BLaER1 treated with 17β-estradiol and CSF1 and Interleukin-3, amounts not matched to agents 10 nM and 100 nM (cell line): ENCODE data around the gene CHCHD10.

Source experiments
- H3K27ac ChIP-seq, 11 experiments: shearing (Covaris generic); formaldehyde crosslinking; 2 replicates each; pipeline ENCODE4 v1.8.1; 2022
- H3K27me3 ChIP-seq, 11 experiments: shearing (Covaris generic); formaldehyde crosslinking; 2 replicates each; pipeline ENCODE4 v1.8.1; 2022
- H3K36me3 ChIP-seq, 11 experiments: shearing (Covaris generic); formaldehyde crosslinking; 2 replicates each; pipeline ENCODE4 v1.8.1; 2022
- H3K4me1 ChIP-seq, 10 experiments: shearing (Covaris generic); formaldehyde crosslinking; 2 replicates each; pipeline ENCODE4 v1.8.1; 2022
- H3K4me2 ChIP-seq, 11 experiments: shearing (Covaris generic); formaldehyde crosslinking; 2 replicates each; pipeline ENCODE4 v1.8.1; 2022
- H3K4me3 ChIP-seq, 10 experiments: shearing (Covaris generic); formaldehyde crosslinking; 2 replicates each; pipeline ENCODE4 v1.8.1; 2022
- H3K9ac ChIP-seq, 11 experiments: shearing (Covaris generic); formaldehyde crosslinking; 2 replicates each; pipeline ENCODE4 v1.8.1; 2022
- H3K9me3 ChIP-seq, 11 experiments: shearing (Covaris generic); formaldehyde crosslinking; replicated peaks in 1 of 11; 2 replicates each; pipeline ENCODE4 v1.8.1; 2022
- H4K20me1 ChIP-seq, 11 experiments: shearing (Covaris generic); formaldehyde crosslinking; 2 replicates each; pipeline ENCODE4 v1.8.1; 2022
- Cebpa-rat ChIP-seq, 11 experiments: shearing (Covaris generic); IDR thresholded peaks; 2 replicates each; pipeline ENCODE4 v1.8.1; 2022

Gene CHCHD10

GRCh38 chr22:23784215-23784732 lies 16.5 kb upstream of the CHCHD10 start:
- peak overlapping the region in 3 of 10 experiments; percentile 23 to 31 (median 25); a peak in 6 of 20 replicates for H3K4me3 ChIP-seq
- H3K27ac ChIP-seq: peak overlapping the region in 9 of 11 experiments; percentile 38 to 98 (median 70); a peak in 18 of 22 replicates
- no peaks in the 10 kb centered on the region for H3K27me3 ChIP-seq
- H3K4me1 ChIP-seq: peaks cover 44 to 77% (median 74%) of the 10 kb centered on the region in 10 experiments
- H3K9me3 ChIP-seq: no peaks in the 10 kb centered on the region
- peaks cover 18 to 20% (median 20%) of the 10 kb centered on the region in 11 experiments; a peak in 21 of 22 replicates for H4K20me1 ChIP-seq
- TF ChIP-seq Cebpa-rat (IDR thresholded peaks at IDR 0.05): no peak
- peaks cover 0 to 54% (median 27%) of the 10 kb centered on the region in 11 experiments; a peak in 16 of 22 replicates for H3K36me3 ChIP-seq
- peak overlapping the region; percentile 59 to 96 (median 86) for H3K4me2 ChIP-seq
- H3K9ac ChIP-seq: peak overlapping the region in 10 of 11 experiments; percentile 2 to 68 (median 58); a peak in 18 of 22 replicates

- Histone ChIP-seq H3K9ac (peak overlapping the region; percentile 2 to 68 (median 58); a peak in 18 of 22 replicates), H4K20me1 (peaks cover 11 to 13% (median 12%) of the 10 kb centered on the region in 11 experiments; a peak in 21 of 22 replicates), H3K4me2 (peak overlapping the region; percentile 59 to 96 (median 86)), H3K9me3 (no peaks in the 10 kb centered on the region), H3K36me3 (peaks cover 0 to 54% (median 24%) of the 10 kb centered on the region in 11 experiments; a peak in 14 of 22 replicates), H3K4me1 (peaks cover 36 to 71% (median 66%) of the 10 kb centered on the region in 10 experiments), H3K4me3 (peak overlapping the region in 3 of 10 experiments; percentile 23 to 31 (median 25); a peak in 5 of 20 replicates), H3K27me3 (no peaks in the 10 kb centered on the region), H3K27ac (peak overlapping the region in 9 of 11 experiments; percentile 38 to 98 (median 70); a peak in 17 of 22 replicates)
- no peak for TF ChIP-seq Cebpa-rat (IDR thresholded peaks at IDR 0.05)
Measured at GRCh38 chr22:23783265-23784150, 15.7 kb upstream of the CHCHD10 start.

- no peak overlapping the region for H3K4me3 ChIP-seq
- H3K36me3 ChIP-seq: peaks cover 0 to 56% (median 18%) of the 10 kb centered on the region in 11 experiments; a peak in 10 of 22 replicates
- peak overlapping the region in 10 of 11 experiments; percentile 68 to 96 (median 86); a peak in 16 of 22 replicates for H3K4me2 ChIP-seq
- peaks cover 3 to 5% (median 4%) of the 10 kb centered on the region in 11 experiments; a peak in 20 of 22 replicates for H4K20me1 ChIP-seq
- H3K27me3 ChIP-seq: no peaks in the 10 kb centered on the region
- peaks cover 28 to 70% (median 64%) of the 10 kb centered on the region in 10 experiments for H3K4me1 ChIP-seq
- no peaks in the 10 kb centered on the region for H3K9me3 ChIP-seq
- H3K9ac ChIP-seq: peak overlapping the region in 9 of 11 experiments; percentile 2 to 68 (median 58); a peak in 7 of 22 replicates
- H3K27ac ChIP-seq: peak overlapping the region in 9 of 11 experiments; percentile 38 to 98 (median 70); a peak in 12 of 22 replicates
- no peak for TF ChIP-seq Cebpa-rat (IDR thresholded peaks at IDR 0.05)
Measured at GRCh38 chr22:23782703-23783102, 14.9 kb upstream of the CHCHD10 start.

- peak overlapping the region in 2 of 11 experiments; percentile 92 to 96; a peak in 1 of 22 replicates for H3K4me2 ChIP-seq
- peak overlapping the region in 5 of 11 experiments; percentile 3 to 98 (median 77); a peak in 6 of 22 replicates for H3K27ac ChIP-seq
- peaks cover 0 to under 1% (median 0%) of the 10 kb centered on the region in 11 experiments; a peak in 4 of 22 replicates for H4K20me1 ChIP-seq
- H3K9ac ChIP-seq: peak overlapping the region in 2 of 11 experiments; percentile 4 to 62; a peak in 2 of 22 replicates
- H3K36me3 ChIP-seq: peaks cover 0 to 56% (median 18%) of the 10 kb centered on the region in 11 experiments; a peak in 10 of 22 replicates
- peaks cover 27 to 74% (median 68%) of the 10 kb centered on the region in 10 experiments for H3K4me1 ChIP-seq
- no peaks in the 10 kb centered on the region for H3K27me3 ChIP-seq
- TF ChIP-seq Cebpa-rat (IDR thresholded peaks at IDR 0.05): no peak
- no peak overlapping the region for H3K4me3 ChIP-seq
- no peaks in the 10 kb centered on the region for H3K9me3 ChIP-seq
Measured at GRCh38 chr22:23782252-23782651, 14.5 kb upstream of the CHCHD10 start.

GRCh38 chr22:23781511-23782183 lies 13.9 kb upstream of the CHCHD10 start:
- Histone ChIP-seq H3K4me3 (no peak overlapping the region), H3K27me3 (no peaks in the 10 kb centered on the region), H3K36me3 (peaks cover 0 to 56% (median 18%) of the 10 kb centered on the region in 11 experiments; a peak in 10 of 22 replicates), H3K4me2 (peak overlapping the region in 1 of 11 experiments; percentile 4; a peak in 1 of 22 replicates), H3K27ac (peak overlapping the region in 3 of 11 experiments; percentile 23 to 97 (median 77); a peak in 4 of 22 replicates), H3K9ac (peak overlapping the region in 2 of 11 experiments; percentile 4 to 9; a peak in 2 of 22 replicates), H4K20me1 (no peaks in the 10 kb centered on the region), H3K4me1 (peaks cover 27 to 79% (median 73%) of the 10 kb centered on the region in 10 experiments), H3K9me3 (no peaks in the 10 kb centered on the region)
- TF ChIP-seq Cebpa-rat (IDR thresholded peaks at IDR 0.05): no peak

DNA sequence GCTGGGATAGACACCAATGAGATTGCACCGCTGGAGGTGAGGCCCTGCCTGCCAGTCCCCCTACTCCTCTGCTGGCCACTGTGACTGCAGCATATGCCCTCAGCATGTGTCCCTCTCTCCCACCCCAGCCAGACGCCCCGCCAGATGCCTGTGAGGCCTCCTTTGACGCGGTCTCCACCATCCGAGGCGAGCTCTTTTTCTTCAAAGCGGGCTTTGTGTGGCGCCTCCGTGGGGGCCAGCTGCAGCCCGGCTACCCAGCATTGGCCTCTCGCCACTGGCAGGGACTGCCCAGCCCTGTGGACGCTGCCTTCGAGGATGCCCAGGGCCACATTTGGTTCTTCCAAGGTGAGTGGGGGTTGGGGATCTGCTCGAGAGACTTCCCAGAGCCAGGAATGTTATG lies 13.3 kb upstream of the CHCHD10 start:
- Histone ChIP-seq H3K27ac (peak overlapping the region in 1 of 11 experiments; percentile 97; a peak in 1 of 22 replicates), H3K4me1 (peaks cover 21 to 79% (median 73%) of the 10 kb centered on the region in 10 experiments), H3K4me3 (no peak overlapping the region), H3K27me3 (no peaks in the 10 kb centered on the region), H3K4me2 (no peak overlapping the region), H3K36me3 (peaks cover 0 to 56% (median 18%) of the 10 kb centered on the region in 11 experiments; a peak in 10 of 22 replicates), H3K9me3 (no peaks in the 10 kb centered on the region), H3K9ac (peak overlapping the region in 1 of 11 experiments; percentile 9; a peak in 2 of 22 replicates), H4K20me1 (peaks cover 0 to 4% (median 0%) of the 10 kb centered on the region in 11 experiments; a peak in 3 of 22 replicates)
- TF ChIP-seq Cebpa-rat (IDR thresholded peaks at IDR 0.05): no peak

DNA sequence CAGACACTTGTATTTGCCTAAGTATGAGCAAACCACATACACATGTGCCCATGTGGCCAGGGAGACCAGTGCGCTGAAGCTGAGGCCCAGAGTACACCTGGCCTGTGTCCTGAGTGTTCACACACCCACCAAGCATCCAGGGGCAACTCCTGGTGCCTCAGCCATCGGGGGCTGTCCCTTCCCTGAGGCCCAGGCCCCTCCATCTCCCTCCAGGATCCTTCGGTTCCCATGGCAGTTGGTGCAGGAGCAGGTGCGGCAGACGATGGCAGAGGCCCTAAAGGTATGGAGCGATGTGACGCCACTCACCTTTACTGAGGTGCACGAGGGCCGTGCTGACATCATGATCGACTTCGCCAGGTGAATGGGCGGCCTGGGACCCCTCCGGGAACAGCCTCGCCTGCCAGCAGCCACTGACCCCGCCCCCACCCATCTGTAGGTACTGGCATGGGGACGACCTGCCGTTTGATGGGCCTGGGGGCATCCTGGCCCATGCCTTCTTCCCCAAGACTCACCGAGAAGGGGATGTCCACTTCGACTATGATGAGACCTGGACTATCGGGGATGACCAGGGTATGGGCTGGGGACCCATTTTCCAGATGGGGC lies 12.5 kb upstream of the CHCHD10 start:
- Histone ChIP-seq H3K9ac (no peak overlapping the region), H3K27me3 (no peaks in the 10 kb centered on the region), H3K9me3 (no peaks in the 10 kb centered on the region), H3K36me3 (peaks cover 0 to 56% (median 18%) of the 10 kb centered on the region in 11 experiments; a peak in 10 of 22 replicates), H3K4me2 (no peak overlapping the region), H4K20me1 (peaks cover 0 to 7% (median 0%) of the 10 kb centered on the region in 11 experiments; a peak in 3 of 22 replicates), H3K4me3 (no peak overlapping the region), H3K4me1 (peaks cover 19 to 79% (median 73%) of the 10 kb centered on the region in 10 experiments), H3K27ac (no peak overlapping the region)
- TF ChIP-seq Cebpa-rat (IDR thresholded peaks at IDR 0.05): no peak
